Stomach smooth muscle (tissue), 2 donors: ENCODE measurements around the gene TMEM131.

Experiments
- H3K27ac ChIP-seq: one replicate; pipeline ENCODE4 v1.7.0; 2013; ENCODE audit warnings: mild to moderate bottlenecking, low read length, inconsistent platforms
- H3K27me3 ChIP-seq, 2 donors: one replicate each; pipeline ENCODE4 v1.7.0; 2013; ENCODE audit warnings: low read length in 2 of 2; ENCODE audit not compliant: insufficient read depth in 2 of 2, control insufficient read depth in 1 of 2
- H3K36me3 ChIP-seq, 2 donors: one replicate each; pipeline ENCODE4 v1.7.0; 2013; ENCODE audit warnings: low read length in 2 of 2; ENCODE audit not compliant: control insufficient read depth in 2 of 2, insufficient read depth in 2 of 2
- H3K4me1 ChIP-seq: one replicate; pipeline ENCODE4 v1.7.0; 2013; ENCODE audit warnings: low read length; ENCODE audit not compliant: control insufficient read depth, insufficient read depth
- H3K4me3 ChIP-seq, 2 donors: one replicate each; pipeline ENCODE4 v1.7.0; 2013; ENCODE audit warnings: low read length in 2 of 2
- H3K9ac ChIP-seq, 2 donors: one replicate each; pipeline ENCODE4 v1.7.0; 2013; ENCODE audit warnings: low read length in 2 of 2, mild to moderate bottlenecking in 1 of 2
- H3K9me3 ChIP-seq, 2 donors: one replicate each; pipeline ENCODE4 v1.7.0; 2013; ENCODE audit warnings: low read length in 2 of 2; ENCODE audit not compliant: control insufficient read depth in 2 of 2
- donor health status: healthy.
- donor health status: Pancreatic carcinoma.

TMEM131 gene

GRCh38 chr2:97985998-97986397 is 9.8 kb downstream of the TMEM131 start:
- Histone ChIP-seq H3K36me3 (no peaks in the 10 kb centered on the region), H3K9me3 (no peaks in the 10 kb centered on the region), H3K27ac (no peak overlapping the region), H3K4me3 (no peak overlapping the region), H3K27me3 (no peaks in the 10 kb centered on the region), H3K9ac (no peak overlapping the region), H3K4me1 (no peaks in the 10 kb centered on the region)

- H3K27me3 ChIP-seq = no peaks in the 10 kb centered on the region
- H3K4me3 ChIP-seq = no peak overlapping the region
- peaks cover 4 to 6% of the 10 kb centered on the region in 2 donors for H3K9me3 ChIP-seq
- no peak overlapping the region for H3K27ac ChIP-seq
- no peaks in the 10 kb centered on the region for H3K36me3 ChIP-seq
- no peak overlapping the region for H3K9ac ChIP-seq
- H3K4me1 ChIP-seq = no peaks in the 10 kb centered on the region
Measured at GRCh38 chr2:97983698-97984097, 12.1 kb downstream of the TMEM131 start.

GRCh38 chr2:97983134-97983533 is 12.6 kb downstream of the TMEM131 start:
- Histone ChIP-seq H3K4me3 (no peak overlapping the region), H3K4me1 (no peaks in the 10 kb centered on the region), H3K27me3 (no peaks in the 10 kb centered on the region), H3K9me3 (peaks cover 4 to 6% of the 10 kb centered on the region in 2 donors), H3K36me3 (no peaks in the 10 kb centered on the region), H3K27ac (no peak overlapping the region), H3K9ac (no peak overlapping the region)

GRCh38 chr2:97982621-97983020 is 13.1 kb downstream of the TMEM131 start:
- no peaks in the 10 kb centered on the region for H3K4me1 ChIP-seq
- no peaks in the 10 kb centered on the region for H3K27me3 ChIP-seq
- H3K4me3 ChIP-seq = no peak overlapping the region
- peaks cover 4 to 6% of the 10 kb centered on the region in 2 donors for H3K9me3 ChIP-seq
- no peak overlapping the region for H3K9ac ChIP-seq
- H3K36me3 ChIP-seq = no peaks in the 10 kb centered on the region
- H3K27ac ChIP-seq = no peak overlapping the region

GRCh38 chr2:97981961-97982360 is 13.8 kb downstream of the TMEM131 start:
- no peaks in the 10 kb centered on the region for H3K36me3 ChIP-seq
- no peak overlapping the region for H3K4me3 ChIP-seq
- no peak overlapping the region for H3K27ac ChIP-seq
- no peak overlapping the region for H3K9ac ChIP-seq
- H3K27me3 ChIP-seq = no peaks in the 10 kb centered on the region
- peaks cover 4 to 6% of the 10 kb centered on the region in 2 donors for H3K9me3 ChIP-seq
- no peaks in the 10 kb centered on the region for H3K4me1 ChIP-seq

- peaks cover 4 to 6% of the 10 kb centered on the region in 2 donors for H3K9me3 ChIP-seq
- H3K9ac ChIP-seq = no peak overlapping the region
- no peaks in the 10 kb centered on the region for H3K4me1 ChIP-seq
Measured at GRCh38 chr2:97979904-97980303, 15.8 kb downstream of the TMEM131 start.

GRCh38 chr2:97974471-97974870 is 21.3 kb downstream of the TMEM131 start:
- Histone ChIP-seq H3K4me1 (peaks cover 3% of the 10 kb centered on the region), H3K27me3 (no peaks in the 10 kb centered on the region), H3K27ac (no peak overlapping the region), H3K9me3 (peaks cover 4 to 6% of the 10 kb centered on the region in 2 donors), H3K4me3 (no peak overlapping the region), H3K9ac (no peak overlapping the region), H3K36me3 (no peaks in the 10 kb centered on the region)

More at GRCh38 chr2:97979904-97980303, 15.8 kb downstream of the TMEM131 start:
- H3K4me3 ChIP-seq = no peak overlapping the region
- H3K36me3 ChIP-seq = no peaks in the 10 kb centered on the region
- no peaks in the 10 kb centered on the region for H3K27me3 ChIP-seq
- no peak overlapping the region for H3K27ac ChIP-seq

- H3K4me1 ChIP-seq = peaks cover 3% of the 10 kb centered on the region
- H3K4me3 ChIP-seq = no peak overlapping the region
- no peaks in the 10 kb centered on the region for H3K9me3 ChIP-seq
- no peaks in the 10 kb centered on the region for H3K36me3 ChIP-seq
- H3K27me3 ChIP-seq = no peaks in the 10 kb centered on the region
- H3K9ac ChIP-seq = no peak overlapping the region
- H3K27ac ChIP-seq = no peak overlapping the region
Measured at GRCh38 chr2:97970293-97971060, 25.3 kb downstream of the TMEM131 start.

GRCh38 chr2:97969081-97970067 is 26.4 kb downstream of the TMEM131 start:
- H3K27ac ChIP-seq = no peak overlapping the region
- H3K9ac ChIP-seq = no peak overlapping the region
- peaks cover 3% of the 10 kb centered on the region for H3K4me1 ChIP-seq
- H3K36me3 ChIP-seq = no peaks in the 10 kb centered on the region
- no peaks in the 10 kb centered on the region for H3K27me3 ChIP-seq
- H3K4me3 ChIP-seq = no peak overlapping the region
- H3K9me3 ChIP-seq = no peaks in the 10 kb centered on the region

- H3K9me3 ChIP-seq = no peaks in the 10 kb centered on the region
Measured at GRCh38 chr2:97967931-97968627, 27.7 kb downstream of the TMEM131 start.

More at GRCh38 chr2:97967931-97968627, 27.7 kb downstream of the TMEM131 start:
- Histone ChIP-seq H3K9ac (no peak overlapping the region), H3K4me3 (no peak overlapping the region), H3K27ac (no peak overlapping the region), H3K36me3 (no peaks in the 10 kb centered on the region), H3K27me3 (no peaks in the 10 kb centered on the region), H3K4me1 (peaks cover 3% of the 10 kb centered on the region)
